22Rv1 (cell line): Measurements from ENCODE around the gene TRMT2A.

Source experiments
- H3K27ac ChIP-seq: fragments of 450-650 bp; 2 replicates; pipeline ENCODE4 v1.5.1; 2017
- ZFX ChIP-seq: fragments of 450-650 bp; IDR thresholded peaks from 2 replicates; pipeline ENCODE4 v1.6.1; 2017; ENCODE audit warnings: antibody characterized with exemption, borderline replicate concordance
- TF ChIP-seq, protein P1 (sequence below): fragments of 450-650 bp; IDR thresholded peaks from 2 replicates; pipeline ENCODE4 v1.5.1; 2017; ENCODE audit warnings: mild to moderate bottlenecking

Gene TRMT2A

DNA sequence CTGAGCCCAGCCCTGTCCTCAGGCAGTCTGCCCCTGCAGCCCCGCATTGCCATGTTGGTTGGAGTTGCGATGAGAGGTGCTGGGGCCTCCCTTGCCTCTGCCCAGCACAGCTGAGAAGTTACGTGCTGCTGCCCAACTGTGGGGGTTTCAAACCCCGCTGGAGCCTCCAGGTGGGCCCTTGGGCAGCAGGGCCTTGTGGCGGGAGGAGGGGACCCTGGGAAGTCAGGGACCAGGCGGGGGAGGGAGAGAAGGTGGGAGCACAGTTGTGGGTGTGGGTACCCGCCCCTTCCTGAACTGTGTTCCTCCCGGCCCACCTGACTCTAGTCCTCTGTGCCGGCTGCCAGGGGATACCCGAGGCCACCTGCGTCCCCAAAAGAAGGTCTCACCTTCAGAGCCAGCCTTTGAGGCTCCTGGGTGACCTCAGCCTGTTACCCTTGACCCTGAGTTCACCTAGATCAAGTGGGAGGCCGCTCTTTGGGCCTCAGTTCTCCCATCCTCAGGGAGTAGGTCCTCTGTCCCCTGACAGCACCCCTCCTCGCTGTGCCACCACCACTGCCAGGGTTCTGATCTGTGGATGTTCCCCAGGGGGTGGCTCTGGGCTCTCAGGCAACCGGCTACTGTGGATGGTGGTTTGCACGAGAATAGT, 41.5 kb upstream of the TRMT2A start:
- no peak for TF ChIP-seq ZFX
- TF ChIP-seq, protein P1, sequence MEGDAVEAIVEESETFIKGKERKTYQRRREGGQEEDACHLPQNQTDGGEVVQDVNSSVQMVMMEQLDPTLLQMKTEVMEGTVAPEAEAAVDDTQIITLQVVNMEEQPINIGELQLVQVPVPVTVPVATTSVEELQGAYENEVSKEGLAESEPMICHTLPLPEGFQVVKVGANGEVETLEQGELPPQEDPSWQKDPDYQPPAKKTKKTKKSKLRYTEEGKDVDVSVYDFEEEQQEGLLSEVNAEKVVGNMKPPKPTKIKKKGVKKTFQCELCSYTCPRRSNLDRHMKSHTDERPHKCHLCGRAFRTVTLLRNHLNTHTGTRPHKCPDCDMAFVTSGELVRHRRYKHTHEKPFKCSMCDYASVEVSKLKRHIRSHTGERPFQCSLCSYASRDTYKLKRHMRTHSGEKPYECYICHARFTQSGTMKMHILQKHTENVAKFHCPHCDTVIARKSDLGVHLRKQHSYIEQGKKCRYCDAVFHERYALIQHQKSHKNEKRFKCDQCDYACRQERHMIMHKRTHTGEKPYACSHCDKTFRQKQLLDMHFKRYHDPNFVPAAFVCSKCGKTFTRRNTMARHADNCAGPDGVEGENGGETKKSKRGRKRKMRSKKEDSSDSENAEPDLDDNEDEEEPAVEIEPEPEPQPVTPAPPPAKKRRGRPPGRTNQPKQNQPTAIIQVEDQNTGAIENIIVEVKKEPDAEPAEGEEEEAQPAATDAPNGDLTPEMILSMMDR = no peak
- no peak overlapping the region for H3K27ac ChIP-seq

DNA sequence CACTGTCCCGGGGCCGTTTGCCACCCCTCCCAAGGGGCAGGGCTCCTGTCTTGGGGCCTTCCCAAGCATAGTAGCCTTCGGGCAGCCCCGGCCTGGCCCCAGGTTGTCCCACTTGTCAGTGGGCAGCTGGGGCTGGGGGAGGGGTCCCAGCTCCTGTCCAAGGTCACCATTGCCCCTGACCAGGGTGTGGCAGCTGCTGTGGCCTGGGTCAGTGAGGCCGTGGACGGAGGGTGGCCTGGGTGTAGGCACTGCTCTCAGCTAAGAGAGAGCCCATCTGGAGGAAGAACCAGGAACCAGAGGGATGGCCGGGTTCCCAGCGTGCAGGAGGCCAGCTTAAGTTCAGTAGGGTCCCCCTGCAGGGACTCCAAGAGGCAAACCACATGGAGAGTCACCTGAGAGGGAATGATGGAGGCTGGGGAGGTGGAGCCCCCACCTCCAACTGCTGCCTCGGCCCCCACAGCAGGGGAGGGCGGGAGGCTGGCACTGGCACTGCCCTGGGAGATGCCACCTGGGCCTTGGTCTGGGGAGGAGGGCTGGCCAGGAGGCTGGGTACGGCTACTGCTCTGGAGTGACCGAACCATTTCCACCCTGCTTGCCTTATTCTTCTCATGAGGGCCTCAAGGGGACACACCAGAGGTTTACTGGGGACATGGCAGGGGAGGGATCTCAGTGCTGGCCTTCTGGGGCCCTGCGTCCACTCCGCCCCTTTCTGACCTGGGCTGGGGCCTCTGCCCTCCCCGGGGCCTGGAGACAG, 40.6 kb upstream of the TRMT2A start:
- TF ChIP-seq ZFX = no peak
- TF ChIP-seq, protein P1 = no peak
- H3K27ac ChIP-seq = no peak overlapping the region

DNA sequence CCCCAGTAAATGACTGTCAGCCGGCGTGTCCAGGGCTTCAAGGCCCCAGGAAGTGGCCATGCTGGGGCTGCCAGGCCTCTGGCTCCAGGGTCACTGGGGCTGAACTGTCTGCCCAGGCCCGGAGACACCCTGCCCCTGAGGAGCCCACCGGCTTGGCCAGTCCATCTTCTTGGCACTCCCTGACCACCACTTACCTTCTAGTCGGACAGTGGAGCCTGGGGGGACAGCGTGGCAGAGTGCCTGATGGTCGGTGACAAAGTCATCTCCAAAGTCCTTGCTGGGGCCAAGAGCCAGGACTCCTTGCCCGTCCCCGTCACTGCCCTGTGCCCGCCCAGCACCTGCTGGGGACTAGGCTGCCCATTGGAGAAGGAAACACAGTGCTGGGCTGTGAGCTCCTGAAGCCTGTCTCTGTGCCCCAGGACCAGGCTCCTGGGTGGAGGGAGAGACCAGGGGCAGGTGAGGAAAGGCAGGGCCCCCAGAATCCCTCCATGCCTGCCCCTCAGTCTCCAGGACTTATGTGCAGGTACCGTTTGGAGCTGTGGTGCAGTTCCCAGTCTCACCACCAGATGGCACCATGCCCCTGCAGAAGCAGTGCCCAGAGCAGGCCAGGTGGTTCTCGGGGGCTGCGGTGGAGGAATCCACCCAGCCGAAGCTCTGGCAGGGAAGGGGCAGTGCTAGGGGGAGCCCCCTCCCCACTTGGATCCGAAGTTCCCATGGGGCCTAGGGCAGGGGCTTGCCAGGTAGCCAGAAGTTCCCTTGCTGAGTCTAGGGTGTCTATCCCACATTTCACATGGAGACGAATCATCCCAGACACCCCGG, 39.8 kb upstream of the TRMT2A start:
- no peak for TF ChIP-seq ZFX
- TF ChIP-seq, protein P1 = peak; percentile 87
- H3K27ac ChIP-seq = no peak overlapping the region

DNA sequence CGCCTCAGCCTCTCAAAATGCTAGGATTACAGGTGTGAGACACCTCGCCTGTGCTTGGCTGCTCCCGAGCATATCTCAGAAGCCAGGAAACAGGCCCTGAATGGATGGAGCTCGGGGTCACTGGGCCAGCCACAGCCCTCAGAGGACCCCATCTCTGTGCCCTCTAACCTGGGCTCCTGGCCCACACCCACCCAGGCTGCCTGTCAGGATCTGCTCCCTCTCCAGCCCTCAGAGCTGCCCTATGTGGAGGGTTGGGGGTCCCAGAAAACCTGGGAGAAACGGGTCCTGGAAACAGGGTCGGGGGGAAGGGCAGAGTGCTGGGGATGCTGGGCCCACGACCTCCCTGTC, 39.0 kb upstream of the TRMT2A start:
- no peak overlapping the region for H3K27ac ChIP-seq
- no peak for TF ChIP-seq ZFX

DNA sequence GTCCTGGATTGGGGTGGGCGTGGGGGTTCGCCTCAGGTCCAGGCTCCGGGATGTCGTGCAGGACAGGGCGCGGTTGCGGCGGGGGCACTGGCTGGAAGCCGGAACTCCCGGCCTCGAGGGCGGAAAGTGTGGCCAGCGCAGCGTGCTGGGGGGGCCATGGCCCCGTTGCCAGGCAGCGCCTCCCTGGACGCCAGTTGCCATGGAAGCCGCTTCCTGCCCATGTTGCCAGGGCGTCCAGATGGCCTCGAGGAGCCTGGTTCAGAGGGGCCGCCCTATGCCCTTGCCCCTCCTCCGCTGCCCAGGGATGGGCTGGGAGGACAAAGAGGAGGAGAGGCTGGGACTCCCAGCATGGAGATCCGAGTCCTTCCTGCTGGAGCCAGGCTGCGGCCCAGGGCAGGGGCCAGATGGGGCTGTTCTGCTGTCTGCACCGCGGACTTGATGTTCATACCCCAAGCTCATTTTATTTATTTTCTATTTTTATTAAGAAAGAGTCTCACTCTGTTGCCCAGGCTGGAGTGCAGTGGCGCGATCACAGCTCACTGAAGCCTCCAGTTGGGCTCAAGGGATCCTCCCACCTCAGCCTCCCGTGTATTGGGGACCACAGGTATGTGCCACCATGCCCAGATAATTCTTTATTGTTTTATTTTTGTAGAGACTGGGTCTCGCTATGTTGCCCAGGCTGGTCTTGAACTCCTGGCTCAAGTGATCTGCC, 38.5 kb upstream of the TRMT2A start:
- H3K27ac ChIP-seq = no peak overlapping the region
- no peak for TF ChIP-seq ZFX
- TF ChIP-seq, protein P1 = no peak

DNA sequence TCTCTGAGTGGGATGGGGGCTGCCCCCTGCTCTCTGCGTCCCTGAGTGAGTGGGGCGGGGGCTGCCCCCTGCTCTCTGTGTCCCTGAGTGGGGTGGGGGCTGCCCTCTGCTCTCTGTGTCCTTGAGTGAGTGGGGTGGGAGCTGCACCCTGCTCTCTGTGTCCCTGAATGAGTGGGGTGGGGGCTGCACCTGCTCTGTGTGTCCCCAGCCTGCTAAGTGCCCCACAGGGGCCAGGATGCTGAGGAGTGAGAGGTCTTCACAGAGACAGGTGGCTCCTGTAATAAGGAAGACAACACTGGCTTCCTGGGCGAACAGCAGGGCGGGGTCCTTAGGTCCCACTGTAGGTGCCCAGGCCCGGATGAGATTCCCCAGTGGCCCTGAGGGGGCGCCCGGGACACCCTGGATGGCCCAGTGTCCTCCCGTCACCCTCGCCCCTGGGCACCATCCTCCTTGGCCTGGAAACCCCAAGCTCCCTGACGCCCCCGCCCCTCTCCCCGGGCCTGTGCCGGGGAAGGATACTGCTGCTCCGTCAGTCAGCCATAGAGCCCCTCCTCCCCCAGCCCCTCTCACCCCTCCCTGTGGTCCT, 37.7 kb upstream of the TRMT2A start:
- TF ChIP-seq ZFX = no peak
- TF ChIP-seq, protein P1 = no peak
- H3K27ac ChIP-seq = no peak overlapping the region

DNA sequence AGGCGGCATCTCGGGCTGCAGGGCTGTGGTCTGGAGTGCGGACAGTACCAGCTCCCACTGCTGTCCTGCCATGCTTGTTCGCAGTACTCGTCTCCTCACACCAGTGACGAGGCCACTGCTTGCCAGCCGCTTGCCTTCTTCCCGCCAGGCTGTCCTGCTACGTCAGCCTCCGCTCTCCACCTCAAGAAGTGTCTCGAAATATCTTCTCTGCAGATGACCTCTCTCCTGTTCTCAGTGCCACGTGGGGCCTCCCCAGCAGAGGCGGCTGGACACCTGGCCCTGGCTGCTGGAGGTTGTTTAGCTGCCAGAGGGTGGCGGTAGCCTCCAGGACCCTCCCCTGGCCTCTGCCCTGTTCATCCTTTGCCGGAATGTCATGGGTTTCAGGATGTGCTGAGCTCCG, 36.9 kb upstream of the TRMT2A start:
- no peak overlapping the region for H3K27ac ChIP-seq
- TF ChIP-seq, protein P1 = no peak
- no peak for TF ChIP-seq ZFX
